CD4-positive, CD25-positive, alpha-beta regulatory T cell (primary cell): ENCODE data around the gene LSM14A. TPM values are rescaled to one million over a fixed set of nuclear protein-coding genes. Genes with fewer than 3 reads are reported as not detected.
A peak's percentile ranks its signal among the peaks of the same experiment; 100 is the strongest.

Source experiments
- ATAC-seq, 2 donors: fragments of 150-1000 bp; cut with Tn5 transposase; one replicate each; pipeline ENCODE4 v1.10.0; 2021; ENCODE audit warnings: low read depth in 2 of 2, moderate number of reproducible peaks in 2 of 2, moderate library complexity in 1 of 2
- DNase-seq, 3 donors: peaks; one replicate each; pipeline versions ENCODE4 v3.0.0 to v3.0.0-alpha.2; 2012 to 2022; ENCODE audit warnings: mixed read lengths in 1 of 3
- H3K27ac ChIP-seq: one replicate; pipeline ENCODE4 v1.7.0; 2013; ENCODE audit warnings: mild to moderate bottlenecking, low read length; ENCODE audit not compliant: insufficient read depth, poor library complexity, severe bottlenecking
- H3K27me3 ChIP-seq: one replicate; pipeline ENCODE4 v1.7.0; 2013; ENCODE audit warnings: low read length; ENCODE audit not compliant: control insufficient read depth, insufficient read depth
- H3K36me3 ChIP-seq: one replicate; pipeline ENCODE4 v1.7.0; 2013; ENCODE audit warnings: mild to moderate bottlenecking, low read length, moderate library complexity; ENCODE audit not compliant: control insufficient read depth, insufficient read depth
- H3K4me1 ChIP-seq: 2 replicates; pipeline ENCODE4 v1.7.0; 2013; ENCODE audit warnings: mild to moderate bottlenecking, low read length; ENCODE audit not compliant: insufficient read depth, control insufficient read depth, poor library complexity, severe bottlenecking
- H3K4me3 ChIP-seq: one replicate; pipeline ENCODE4 v1.7.0; 2013; ENCODE audit warnings: low read depth, mild to moderate bottlenecking, low read length, moderate library complexity
- H3K9me3 ChIP-seq, 2 experiments: 1 replicate in 1 of 2; 2 replicates in 1 of 2; pipeline ENCODE4 v1.7.0; 2013; ENCODE audit warnings: low read length in 2 of 2, mild to moderate bottlenecking in 1 of 2, moderate library complexity in 1 of 2; ENCODE audit not compliant: control insufficient read depth in 2 of 2
- H3K27ac Mint-ChIP-seq, 3 donors: one replicate each; pipeline ENCODE4 v1.8.0; 2020 to 2022; ENCODE audit warnings: mild to moderate bottlenecking in 3 of 3, mixed read lengths in 3 of 3, moderate library complexity in 2 of 3
- H3K27me3 Mint-ChIP-seq: one replicate; pipeline ENCODE4 v1.8.0; 2022; ENCODE audit warnings: mild to moderate bottlenecking, mixed read lengths
- H3K36me3 Mint-ChIP-seq: one replicate; pipeline ENCODE4 v1.8.0; 2020; ENCODE audit warnings: mixed read lengths
- H3K4me1 Mint-ChIP-seq, 4 donors: one replicate each; pipeline ENCODE4 v1.8.0; 2020 to 2022; ENCODE audit warnings: mixed read lengths in 4 of 4, mild to moderate bottlenecking in 1 of 4
- H3K4me3 Mint-ChIP-seq, 4 donors: one replicate each; pipeline ENCODE4 v1.8.0; 2020 to 2022; ENCODE audit warnings: mild to moderate bottlenecking in 4 of 4, mixed read lengths in 4 of 4, moderate library complexity in 3 of 4
- H3K9me3 Mint-ChIP-seq, 7 donors: one replicate each; pipeline ENCODE4 v1.8.0; 2020 to 2022; ENCODE audit warnings: mixed read lengths in 7 of 7, mild to moderate bottlenecking in 3 of 7, moderate library complexity in 2 of 7
- polyA plus RNA-seq, 4 donors: library from polyadenylated mRNA; unstranded; fragments of 300-500 nt; fragmentation: Illumina TruSeq; gene quantifications; one replicate each; pipeline ENCODE4 v1.2.3, GENCODE V29; 2021
- total RNA-seq: library from RNA; stranded (reverse); gene quantifications from one replicate; pipeline ENCODE4 v1.2.3, GENCODE V29; 2022

Gene LSM14A
- total and polyA plus RNA-seq, 5 donors from 2014 or later = 133 to 175 (median 150) TPM

GRCh38 chr19:34232566-34233481, 60.5 kb downstream of the LSM14A start:
- ATAC-seq (peak; percentile 77 to 82), DNase-seq (peak in 1 of 3 donors; percentile 69)
- no peaks in the 10 kb centered on the region for H3K27me3 ChIP-seq
- Mint-ChIP-seq H3K4me3 (peak overlapping the region in 2 of 4 donors; percentile 1 to 38), H3K27ac (peak overlapping the region; percentile 38 to 87 (median 52)), H3K36me3 (peaks cover 27% of the 10 kb centered on the region), H3K9me3 (peaks cover 0 to 4% (median 0%) of the 10 kb centered on the region in 7 donors), H3K27me3 (no peaks in the 10 kb centered on the region), H3K4me1 (peaks cover 14 to 24% (median 17%) of the 10 kb centered on the region in 4 donors)
- no peak overlapping the region for H3K4me3 ChIP-seq
- peaks cover 21% of the 10 kb centered on the region for H3K36me3 ChIP-seq
- H3K27ac ChIP-seq = no peak overlapping the region
- H3K9me3 ChIP-seq = no peaks in the 10 kb centered on the region
- H3K4me1 ChIP-seq = peaks cover 8% of the 10 kb centered on the region

- H3K4me1 ChIP-seq = peaks cover 8% of the 10 kb centered on the region
- H3K36me3 ChIP-seq = no peaks in the 10 kb centered on the region
- no peaks in the 10 kb centered on the region for H3K9me3 ChIP-seq
- no peaks in the 10 kb centered on the region for H3K27me3 ChIP-seq
- no peak overlapping the region for H3K27ac ChIP-seq
- no peak for ATAC-seq
- H3K36me3 Mint-ChIP-seq = peaks cover 12% of the 10 kb centered on the region
- peaks cover 14 to 24% (median 17%) of the 10 kb centered on the region in 4 donors for H3K4me1 Mint-ChIP-seq
- H3K4me3 ChIP-seq = no peak overlapping the region
- H3K9me3 Mint-ChIP-seq = peaks cover 0 to 4% (median 0%) of the 10 kb centered on the region in 7 donors
- no peak overlapping the region for H3K27ac Mint-ChIP-seq
- no peak overlapping the region for H3K4me3 Mint-ChIP-seq
- DNase-seq = no peak
- H3K27me3 Mint-ChIP-seq = no peaks in the 10 kb centered on the region
These were observed 63.2 kb downstream of the LSM14A start for GRCh38 chr19:34235425-34235940.

GRCh38 chr19:34236035-34236987, 64.0 kb downstream of the LSM14A start:
- peak overlapping the region in 1 of 4 donors; percentile 29 for H3K4me3 Mint-ChIP-seq
- H3K36me3 ChIP-seq = no peaks in the 10 kb centered on the region
- peaks cover 8% of the 10 kb centered on the region for H3K4me1 ChIP-seq
- H3K9me3 ChIP-seq = no peaks in the 10 kb centered on the region
- H3K27ac Mint-ChIP-seq = no peak overlapping the region
- no peak for ATAC-seq
- no peaks in the 10 kb centered on the region for H3K27me3 ChIP-seq
- no peak for DNase-seq
- peaks cover 12% of the 10 kb centered on the region for H3K36me3 Mint-ChIP-seq
- H3K9me3 Mint-ChIP-seq = peaks cover 0 to 4% (median 0%) of the 10 kb centered on the region in 7 donors
- no peak overlapping the region for H3K4me3 ChIP-seq
- H3K27me3 Mint-ChIP-seq = no peaks in the 10 kb centered on the region
- H3K27ac ChIP-seq = no peak overlapping the region
- peaks cover 14 to 20% (median 17%) of the 10 kb centered on the region in 4 donors for H3K4me1 Mint-ChIP-seq

- Mint-ChIP-seq H3K36me3 (peaks cover 12% of the 10 kb centered on the region), H3K27me3 (no peaks in the 10 kb centered on the region), H3K4me3 (no peak overlapping the region), H3K9me3 (peaks cover 0 to 4% (median 0%) of the 10 kb centered on the region in 7 donors), H3K4me1 (peaks cover 13 to 22% (median 18%) of the 10 kb centered on the region in 4 donors), H3K27ac (peak overlapping the region in 1 of 3 donors; percentile 57)
- ATAC-seq (no peak), DNase-seq (no peak)
- Histone ChIP-seq H3K27me3 (no peaks in the 10 kb centered on the region), H3K4me3 (no peak overlapping the region), H3K9me3 (no peaks in the 10 kb centered on the region), H3K27ac (no peak overlapping the region), H3K4me1 (peaks cover 8% of the 10 kb centered on the region), H3K36me3 (no peaks in the 10 kb centered on the region)
These were observed 65.0 kb downstream of the LSM14A start for GRCh38 chr19:34237283-34237682.

- H3K36me3 ChIP-seq = no peaks in the 10 kb centered on the region
- no peaks in the 10 kb centered on the region for H3K27me3 Mint-ChIP-seq
- no peak overlapping the region for H3K4me3 ChIP-seq
- peaks cover 12% of the 10 kb centered on the region for H3K36me3 Mint-ChIP-seq
- peaks cover 3% of the 10 kb centered on the region for H3K4me1 ChIP-seq
- H3K4me1 Mint-ChIP-seq = peaks cover 6 to 16% (median 13%) of the 10 kb centered on the region in 4 donors
- H3K27ac ChIP-seq = no peak overlapping the region
- no peak overlapping the region for H3K4me3 Mint-ChIP-seq
- peaks cover 0 to 4% (median 0%) of the 10 kb centered on the region in 7 donors for H3K9me3 Mint-ChIP-seq
- no peaks in the 10 kb centered on the region for H3K9me3 ChIP-seq
- DNase-seq (no peak), ATAC-seq (no peak)
- no peak overlapping the region for H3K27ac Mint-ChIP-seq
- no peaks in the 10 kb centered on the region for H3K27me3 ChIP-seq
These were observed 65.6 kb downstream of the LSM14A start for GRCh38 chr19:34237939-34238338.

- Mint-ChIP-seq H3K27me3 (no peaks in the 10 kb centered on the region), H3K9me3 (no peaks in the 10 kb centered on the region), H3K27ac (peak overlapping the region in 1 of 3 donors; percentile 48), H3K4me1 (peaks cover 5 to 9% (median 7%) of the 10 kb centered on the region in 4 donors), H3K36me3 (peaks cover 4% of the 10 kb centered on the region), H3K4me3 (no peak overlapping the region)
- no peaks in the 10 kb centered on the region for H3K4me1 ChIP-seq
- no peak overlapping the region for H3K27ac ChIP-seq
- no peak overlapping the region for H3K4me3 ChIP-seq
- no peaks in the 10 kb centered on the region for H3K36me3 ChIP-seq
- ATAC-seq (no peak), DNase-seq (peak in 1 of 3 donors; percentile 52)
- H3K27me3 ChIP-seq = no peaks in the 10 kb centered on the region
- no peaks in the 10 kb centered on the region for H3K9me3 ChIP-seq
These were observed 69.4 kb downstream of the LSM14A start for GRCh38 chr19:34241513-34242337.
